ENCODE measurements around the gene DLG2.

DLG2 gene

DNA sequence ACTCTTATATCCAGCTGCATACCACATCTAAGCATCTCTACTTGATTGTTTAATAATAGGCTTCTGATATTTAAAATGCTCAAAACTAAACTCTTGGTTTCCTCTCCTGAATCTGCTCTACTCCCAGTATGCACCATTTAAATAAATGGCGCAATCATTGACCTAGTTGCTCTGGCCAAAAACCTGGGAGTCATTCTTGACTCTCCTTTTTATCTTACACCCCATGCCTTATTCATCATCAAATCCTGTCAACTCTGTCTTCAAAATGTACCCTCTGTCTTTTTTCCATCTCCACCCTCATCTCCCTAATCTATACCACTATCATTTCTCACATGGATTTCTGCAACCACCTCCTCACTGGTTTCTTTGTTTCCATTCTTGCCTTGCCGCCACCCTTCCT lies 1941.4 kb downstream of the DLG2 start:
- DNase-seq, result no peak

DNA sequence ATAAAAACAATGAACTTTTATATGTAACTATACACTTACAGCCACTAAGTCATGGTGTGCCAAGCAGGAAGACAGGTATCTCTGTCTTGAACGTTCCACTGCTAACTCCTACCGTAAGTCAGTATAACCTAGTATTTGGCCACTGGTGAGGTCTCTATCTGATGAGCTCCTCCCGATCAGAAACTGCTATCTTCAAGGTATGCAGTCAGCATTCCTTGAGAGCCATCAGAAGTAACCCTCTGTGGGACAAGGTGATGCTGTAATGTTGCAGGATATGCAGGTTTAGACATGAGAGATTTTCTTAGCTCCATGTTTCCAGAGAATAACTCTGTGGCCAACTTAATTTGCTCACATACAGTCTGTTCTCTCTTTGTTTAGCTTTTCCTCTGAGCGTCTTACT lies 1943.1 kb downstream of the DLG2 start:
- no peak for DNase-seq

DNA sequence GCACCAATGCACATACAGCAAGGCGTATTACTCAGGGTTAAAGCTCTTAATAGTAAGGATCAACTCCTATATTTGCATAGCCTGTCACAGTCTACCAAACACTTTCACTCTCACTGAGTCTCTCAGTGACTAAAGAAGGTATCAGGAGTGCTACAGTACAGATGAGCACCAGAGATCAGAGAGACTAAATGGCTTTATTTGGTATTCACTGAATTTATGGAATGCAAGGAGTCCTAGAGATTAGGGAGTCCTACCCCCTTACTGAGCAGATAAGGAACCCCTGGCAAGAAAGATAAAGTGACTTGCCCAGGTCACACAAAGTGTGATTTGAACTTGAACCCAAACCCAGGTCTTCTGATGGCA lies 1944.6 kb downstream of the DLG2 start:
- DNase-seq, result no peak

DNA sequence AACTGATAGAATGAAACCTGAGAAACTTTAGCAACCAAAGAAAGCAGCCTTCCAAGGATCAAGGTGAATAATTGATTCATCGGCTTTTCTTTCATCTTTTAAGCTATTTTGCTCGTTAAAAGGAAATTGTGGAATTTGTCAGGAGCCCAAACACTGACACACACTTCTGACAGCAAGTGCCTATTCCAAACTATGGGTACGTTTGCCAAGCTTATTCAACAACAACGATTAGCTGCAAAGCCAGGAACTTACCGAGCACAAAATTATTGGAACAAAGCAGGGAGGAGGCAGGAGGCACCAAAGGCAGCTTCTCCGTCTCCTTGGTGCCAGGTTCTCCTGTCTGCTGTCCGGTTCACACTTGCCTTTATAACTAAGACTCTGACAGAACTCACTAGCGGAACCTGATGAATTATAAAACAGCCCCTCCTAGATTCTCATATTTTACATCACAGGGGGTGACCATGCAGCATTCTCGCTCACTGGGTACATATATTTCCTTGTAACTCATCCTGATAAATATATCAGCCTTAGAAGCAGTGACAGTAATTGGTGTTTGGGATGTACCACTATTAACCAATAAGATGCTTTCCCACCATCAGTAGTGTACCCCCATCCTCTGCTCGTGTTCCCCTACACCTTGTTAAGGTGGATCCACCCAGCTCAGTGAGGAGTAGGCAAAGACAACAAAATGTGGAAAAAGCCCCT lies 1945.1 kb downstream of the DLG2 start:
- DNase-seq, result peak; percentile 39

DNA sequence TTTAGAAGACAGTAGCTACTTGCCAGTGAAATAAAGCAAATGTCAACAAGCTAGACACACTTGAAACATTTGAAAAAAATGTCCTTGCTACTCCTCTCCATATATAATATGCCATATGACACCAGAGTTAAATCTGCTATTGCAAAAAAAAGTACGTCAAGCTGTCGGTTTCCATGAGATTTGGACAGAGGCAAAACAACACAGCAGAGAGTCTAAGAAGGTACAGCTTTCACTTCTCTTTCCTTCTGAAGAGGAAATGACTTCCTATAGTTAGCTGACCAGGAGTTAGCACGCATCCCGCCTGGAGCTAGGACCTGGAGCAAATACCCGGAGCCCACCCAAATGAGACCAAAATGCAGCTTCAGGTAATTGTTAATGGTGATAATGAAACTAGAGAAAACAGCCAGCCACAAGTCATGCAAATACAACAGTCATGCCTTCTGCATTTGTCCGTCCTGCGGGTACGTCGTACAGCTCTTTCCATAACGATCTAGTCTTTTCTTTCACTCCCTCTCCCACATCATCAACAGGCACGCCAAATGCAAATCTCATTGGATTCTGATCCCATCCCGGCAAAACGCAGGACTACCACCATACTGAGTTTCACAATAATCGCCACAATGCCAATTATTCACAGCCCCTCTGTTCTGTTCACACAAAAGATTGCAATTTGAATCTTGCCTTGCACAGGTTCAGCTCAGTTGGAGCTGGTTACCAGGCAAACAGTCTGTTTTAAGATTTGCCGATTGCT lies 1945.9 kb downstream of the DLG2 start:
- peak; percentile 65 for DNase-seq

DNA sequence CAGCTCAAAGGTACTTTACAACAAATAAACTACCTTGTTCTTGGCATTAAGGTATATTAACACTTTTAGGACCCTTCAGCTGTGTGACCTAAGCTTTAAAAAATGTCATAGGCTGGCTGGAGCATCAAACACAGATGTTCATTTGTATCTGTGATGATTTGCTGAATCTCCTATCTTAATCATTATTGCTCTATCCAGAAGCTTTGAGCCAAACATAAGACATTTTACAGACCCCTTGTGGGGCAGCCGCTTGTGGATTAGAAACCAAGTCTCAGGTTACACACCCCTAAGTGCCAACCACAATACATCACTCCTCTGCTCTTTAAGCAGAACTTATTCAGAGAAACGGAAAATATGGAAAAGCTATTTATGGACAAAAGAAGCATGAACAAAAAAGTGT lies 1946.8 kb downstream of the DLG2 start:
- DNase-seq, result peak; percentile 57

DNA sequence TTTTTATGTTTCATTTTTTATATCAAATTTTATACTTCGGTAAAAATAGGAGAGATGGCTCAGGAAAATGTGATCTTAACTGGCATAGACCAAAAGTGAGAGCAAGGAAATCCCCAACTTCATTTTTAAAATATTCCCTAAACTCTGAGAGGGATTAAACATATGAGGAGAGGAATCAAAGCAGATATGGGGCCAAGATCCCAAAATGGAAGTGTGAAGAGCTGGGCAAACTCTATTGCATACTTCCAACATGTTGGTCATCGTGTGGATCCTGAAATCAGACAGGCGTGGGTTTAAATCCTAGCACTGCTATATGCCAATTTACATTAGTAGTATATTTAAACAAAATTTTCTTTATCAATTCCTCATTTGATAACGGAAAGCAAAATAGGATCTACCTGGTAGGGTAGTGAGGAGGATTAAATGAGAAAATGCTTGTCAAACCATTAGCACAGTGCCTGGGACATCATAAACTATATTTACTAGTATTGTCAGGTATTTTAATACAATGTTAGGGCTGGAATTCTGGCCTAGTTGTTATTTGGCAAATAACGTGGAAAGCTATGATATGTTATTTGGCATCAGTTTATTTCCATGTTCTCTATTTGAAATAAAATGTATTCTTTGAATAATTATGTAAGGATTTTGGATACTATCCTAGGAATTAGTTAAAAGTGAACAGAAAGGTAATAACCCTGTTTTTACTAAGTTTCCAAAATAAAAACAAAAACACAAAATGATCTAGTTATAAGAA lies 1948.1 kb downstream of the DLG2 start:
- DNase-seq, result no peak

DNA sequence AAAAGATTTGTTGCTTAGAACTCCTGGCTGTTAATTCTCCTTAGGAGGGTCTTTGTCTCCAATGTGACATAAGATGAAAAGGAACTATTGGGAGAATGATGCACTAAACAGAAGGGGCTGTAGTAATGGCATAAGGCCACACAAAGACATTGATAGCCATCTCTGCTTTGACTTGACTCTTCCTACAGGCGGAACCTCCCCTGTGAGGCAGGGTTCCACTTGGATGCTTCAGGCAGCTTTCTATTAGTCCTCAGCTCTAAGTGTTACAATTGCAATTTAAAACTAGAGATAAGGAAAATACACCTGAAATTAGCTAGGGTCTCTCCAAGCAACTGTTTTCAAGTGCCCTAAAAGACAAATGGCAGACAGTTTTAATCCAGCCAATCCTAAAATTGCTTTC lies 1949.4 kb downstream of the DLG2 start:
- no peak for DNase-seq

DNA sequence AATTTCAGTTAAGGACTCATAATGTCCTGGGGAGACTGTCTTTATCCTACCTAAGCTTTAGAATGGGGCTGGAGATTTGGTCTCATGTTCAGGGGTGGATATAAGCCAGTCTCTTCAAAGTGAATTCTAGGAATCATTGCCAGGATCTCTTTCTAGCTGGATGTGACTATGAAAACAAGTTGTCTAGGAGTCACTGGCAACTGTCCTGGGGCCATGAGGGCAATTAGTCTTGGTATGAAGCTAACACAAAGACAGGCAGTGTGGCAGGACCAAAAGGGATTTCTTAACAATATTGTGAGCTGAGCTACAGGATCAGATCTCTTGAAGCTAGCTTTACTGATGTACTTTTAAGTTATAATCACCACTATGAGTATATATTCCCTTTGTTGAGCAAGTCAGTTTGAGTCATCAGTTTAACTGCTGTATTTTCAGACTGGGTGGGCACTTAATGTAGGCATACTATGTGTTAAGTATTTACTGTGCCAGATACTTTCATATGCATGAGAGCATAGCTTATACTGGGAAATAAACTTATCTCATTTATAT lies 1951.0 kb downstream of the DLG2 start:
- DNase-seq, result no peak

DNA sequence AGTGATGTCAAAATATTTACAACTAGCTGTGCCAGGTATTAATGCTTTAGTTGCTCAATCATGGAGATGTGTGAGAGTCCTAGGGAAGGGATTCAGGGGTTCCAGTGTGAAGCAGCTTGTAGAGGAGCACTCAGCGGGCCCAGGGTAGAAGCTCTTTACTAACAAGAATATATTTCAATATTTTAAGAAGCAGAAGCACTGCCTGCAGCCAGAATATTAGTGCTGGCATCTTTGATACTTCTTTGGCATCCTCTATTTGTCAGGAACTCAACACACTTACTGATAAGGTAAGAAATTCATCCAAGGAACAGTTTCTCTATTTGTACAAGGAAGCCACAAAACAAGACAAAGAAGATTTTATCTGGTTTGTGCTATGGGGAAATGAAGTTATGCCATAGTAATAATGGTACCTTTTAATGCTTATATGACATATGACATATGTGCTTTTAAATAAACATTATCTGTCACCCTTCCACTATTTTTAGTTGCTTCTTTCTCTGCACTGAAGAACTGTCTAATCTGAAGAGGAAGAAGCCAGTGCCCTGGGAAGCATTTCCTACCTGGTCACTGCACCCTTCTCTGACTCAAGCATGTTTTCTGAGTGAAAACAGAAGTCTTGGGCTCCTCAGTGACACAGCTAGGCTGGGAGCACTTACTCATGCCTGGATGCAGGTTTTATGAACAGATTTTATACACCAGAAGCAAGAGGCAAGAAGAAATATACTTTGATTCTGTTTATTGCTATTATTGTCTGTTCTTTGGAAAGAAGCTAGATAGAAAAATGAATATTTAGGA lies 1952.8 kb downstream of the DLG2 start:
- DNase-seq, result no peak

DNA sequence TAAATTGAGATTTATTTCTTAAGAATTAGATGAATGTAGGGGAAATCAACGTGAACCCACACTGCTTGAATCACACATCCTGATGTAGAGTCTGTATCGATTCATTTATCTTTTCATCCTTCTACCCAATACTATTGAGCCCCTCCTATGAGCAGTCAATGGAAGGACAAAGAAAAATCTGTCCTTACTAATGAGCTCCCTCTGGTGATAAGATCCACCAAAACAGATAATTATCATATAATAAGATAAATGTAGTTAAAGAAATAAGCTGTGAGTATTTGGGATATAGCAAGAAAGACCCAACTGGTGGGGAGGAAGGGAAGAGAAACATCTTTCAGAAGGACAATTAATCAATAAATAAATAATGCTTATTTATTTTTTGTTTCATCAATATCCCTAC lies 1955.9 kb downstream of the DLG2 start:
- DNase-seq, result no peak

DNA sequence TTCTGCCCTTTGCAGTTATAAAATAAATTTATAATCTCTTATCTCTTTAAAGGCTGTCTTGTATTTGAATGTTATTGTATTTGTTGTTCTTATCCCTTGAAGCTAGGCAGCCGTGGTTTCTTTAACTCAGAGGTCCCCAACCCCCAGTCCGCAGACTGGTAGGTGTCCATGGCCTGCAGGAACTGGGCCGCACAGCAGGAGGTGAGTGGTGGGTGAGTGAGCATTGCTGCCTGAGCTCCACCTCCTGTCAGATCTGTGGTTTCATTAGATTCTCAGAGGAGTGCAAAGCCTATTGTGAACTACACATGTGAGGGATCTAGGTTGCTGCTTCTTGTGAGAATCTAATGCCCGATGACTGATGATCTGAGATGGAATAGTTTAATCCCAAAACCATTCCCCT lies 1961.0 kb downstream of the DLG2 start:
- DNase-seq, result peak; percentile 78

DNA sequence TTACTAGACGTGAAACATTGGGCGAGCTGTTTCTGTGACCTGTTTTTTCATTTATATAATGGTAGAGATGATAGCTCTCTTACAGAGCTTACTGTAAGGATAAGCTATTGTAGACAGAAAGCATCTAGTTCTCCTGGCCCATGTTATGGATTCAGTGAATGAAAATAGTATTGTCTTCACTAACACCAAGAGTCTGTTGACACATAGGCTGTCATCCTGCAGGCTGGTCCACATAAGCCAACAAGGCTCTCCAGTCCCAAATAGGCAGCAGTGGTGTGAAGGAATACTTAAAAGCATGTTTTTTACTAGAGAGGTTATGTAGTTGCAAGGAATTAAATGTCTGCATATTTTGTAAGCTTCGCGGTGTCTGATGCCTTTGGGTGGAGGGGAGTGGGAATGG lies 1963.2 kb downstream of the DLG2 start:
- no peak for DNase-seq

DNA sequence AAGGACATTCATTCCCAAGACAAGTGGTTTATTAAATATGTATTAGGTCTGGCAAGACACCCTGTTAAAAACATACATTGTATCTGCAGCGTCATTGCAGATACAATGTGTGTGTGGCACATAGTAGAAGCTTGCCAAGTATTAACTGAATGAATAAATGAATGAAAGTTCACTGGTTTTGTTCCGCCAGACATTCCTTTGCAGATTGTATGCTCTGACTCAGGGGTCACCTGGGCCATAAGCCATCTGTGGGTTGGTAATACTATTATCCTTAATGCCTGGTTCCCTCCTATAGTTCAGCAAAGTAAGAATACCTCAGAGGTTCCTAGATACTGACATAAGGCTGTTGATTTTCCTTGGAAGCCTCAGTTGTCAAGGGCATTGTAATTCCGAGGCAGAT lies 1963.7 kb downstream of the DLG2 start:
- DNase-seq, result no peak

DNA sequence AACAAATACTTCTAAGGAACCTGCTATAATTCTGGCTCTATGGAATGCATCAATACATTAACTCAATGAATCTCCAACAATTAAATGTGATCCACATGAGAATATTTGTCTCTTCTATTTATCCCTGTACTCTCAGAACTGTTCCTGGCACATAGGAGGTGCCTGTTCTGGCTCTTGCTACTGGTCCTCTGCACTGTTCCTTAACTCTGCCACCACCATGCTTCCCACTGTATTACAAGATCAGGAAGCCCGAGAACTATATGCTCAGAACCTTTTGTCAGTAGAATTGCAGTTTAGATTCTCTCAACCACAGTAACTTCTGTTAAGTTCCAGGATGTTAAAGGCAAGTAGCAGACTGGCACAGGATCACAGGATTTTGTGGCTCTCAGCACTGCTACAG lies 1964.7 kb downstream of the DLG2 start:
- no peak for DNase-seq

DNA sequence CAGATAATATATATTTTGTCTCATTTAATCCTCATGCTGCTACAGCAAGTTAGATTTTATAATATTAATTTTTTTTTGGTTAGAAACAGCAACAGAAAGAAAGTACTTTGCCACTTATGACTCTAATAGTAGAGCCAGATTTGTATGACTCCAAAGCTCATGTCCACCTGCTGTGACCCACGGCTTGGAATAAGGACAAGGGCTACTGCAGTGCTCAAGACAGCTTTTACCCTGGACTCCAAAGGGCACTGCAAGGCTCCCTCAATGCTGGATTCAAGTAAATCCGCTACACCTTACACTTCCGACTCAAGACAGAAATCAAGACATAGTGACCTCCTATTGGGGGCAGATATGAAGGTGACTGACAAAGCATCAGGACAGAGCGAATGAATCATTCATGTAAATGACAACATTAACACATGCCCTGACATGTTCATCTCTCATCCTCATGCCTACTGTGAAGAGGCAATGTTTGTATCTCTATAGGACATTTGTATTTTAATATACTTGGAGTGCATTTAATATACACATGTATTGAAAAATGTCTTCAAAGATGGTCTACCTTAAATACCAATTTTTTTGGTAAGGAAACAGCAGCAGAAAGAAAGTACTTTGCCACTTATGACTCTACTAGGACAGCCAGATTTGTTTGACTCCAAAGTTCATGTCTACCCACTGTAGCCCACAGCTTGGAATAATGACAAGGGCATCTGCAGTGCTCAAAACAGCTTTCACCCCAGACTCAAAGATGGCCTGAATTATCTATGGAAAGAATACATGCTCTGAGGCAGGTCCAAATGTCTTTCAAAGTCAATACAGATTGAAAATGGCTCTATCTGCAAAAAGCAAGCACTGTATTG lies 1965.4 kb downstream of the DLG2 start:
- DNase-seq, result no peak

DNA sequence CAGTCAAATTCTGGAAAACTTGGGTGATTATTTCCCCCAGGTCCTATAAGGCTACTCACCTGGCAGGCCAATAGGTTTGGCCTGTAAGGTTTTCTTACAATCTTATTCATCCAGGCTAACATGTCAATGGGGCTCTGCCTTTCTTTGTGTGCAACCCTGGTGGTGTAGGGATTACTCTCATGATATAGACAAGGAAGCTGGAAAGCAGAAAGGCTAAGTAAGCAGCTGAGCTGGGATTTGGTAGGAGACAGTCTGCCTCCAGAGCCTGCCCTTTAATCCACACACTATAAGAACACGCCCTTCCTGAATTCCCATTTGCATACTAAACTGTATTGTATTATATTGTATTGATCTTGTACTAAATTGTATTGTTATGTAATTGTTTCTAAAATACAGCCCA lies 1967.7 kb downstream of the DLG2 start:
- no peak for DNase-seq

DNA sequence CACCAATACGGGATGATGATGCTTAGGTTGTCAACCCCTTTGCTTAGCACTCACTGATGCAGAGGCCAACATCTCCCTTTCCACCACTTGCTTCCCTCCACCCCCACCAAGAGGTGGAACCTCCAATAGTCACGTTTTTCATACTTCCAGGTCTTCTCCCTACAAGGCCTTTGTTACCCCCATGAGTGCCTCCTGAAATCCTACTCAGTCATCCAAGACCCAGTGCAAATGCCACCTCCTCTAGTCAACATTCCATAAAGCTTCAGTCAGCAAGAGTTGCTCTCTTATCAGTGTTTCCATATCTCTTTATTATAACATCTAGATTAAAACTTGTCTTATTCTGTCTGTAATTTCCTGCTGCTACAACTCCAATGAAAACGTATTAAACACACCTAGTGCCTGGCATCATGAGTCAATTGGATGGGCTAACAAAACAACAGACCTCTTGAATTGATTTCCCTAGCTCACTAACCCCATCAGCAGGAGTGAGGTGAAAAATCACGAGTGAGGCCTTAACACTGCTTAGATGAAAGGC lies 1970.3 kb downstream of the DLG2 start:
- no peak for DNase-seq

DNA sequence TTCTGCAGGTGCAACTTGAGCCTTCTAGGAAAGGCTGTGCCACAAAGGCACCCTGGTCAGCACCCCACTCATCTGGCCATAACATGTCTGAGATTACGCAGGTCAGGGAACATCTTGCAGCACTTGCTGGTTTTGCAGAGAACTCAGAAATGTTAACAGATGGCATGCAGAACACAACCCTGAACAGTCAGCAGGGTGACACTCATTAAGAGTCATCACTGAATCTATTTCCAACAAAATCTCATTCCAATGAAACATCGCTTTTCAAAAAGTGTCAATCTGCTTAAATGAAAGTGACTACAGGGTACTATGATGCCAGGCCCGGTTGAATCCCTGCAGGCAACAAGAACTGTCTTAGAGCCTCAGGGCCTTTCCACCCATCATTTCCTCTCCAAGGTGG lies 1971.2 kb downstream of the DLG2 start:
- no peak for DNase-seq

DNA sequence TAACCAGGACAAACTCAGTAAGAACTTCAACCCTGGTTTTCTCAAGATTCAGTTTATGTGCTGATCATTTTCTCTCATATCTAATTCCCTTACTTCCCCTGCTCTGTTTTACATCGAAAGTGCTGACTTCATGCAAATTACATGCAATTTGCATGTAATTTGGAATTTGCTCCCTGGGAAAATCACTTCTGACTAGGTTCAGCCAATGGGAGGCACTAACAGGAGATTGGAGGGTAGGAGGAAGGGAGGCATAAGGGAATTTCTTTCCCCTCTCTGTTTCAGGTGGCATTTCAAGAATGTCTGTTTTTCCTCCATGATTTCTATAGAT lies 1977.7 kb downstream of the DLG2 start:
- no peak for DNase-seq

DNA sequence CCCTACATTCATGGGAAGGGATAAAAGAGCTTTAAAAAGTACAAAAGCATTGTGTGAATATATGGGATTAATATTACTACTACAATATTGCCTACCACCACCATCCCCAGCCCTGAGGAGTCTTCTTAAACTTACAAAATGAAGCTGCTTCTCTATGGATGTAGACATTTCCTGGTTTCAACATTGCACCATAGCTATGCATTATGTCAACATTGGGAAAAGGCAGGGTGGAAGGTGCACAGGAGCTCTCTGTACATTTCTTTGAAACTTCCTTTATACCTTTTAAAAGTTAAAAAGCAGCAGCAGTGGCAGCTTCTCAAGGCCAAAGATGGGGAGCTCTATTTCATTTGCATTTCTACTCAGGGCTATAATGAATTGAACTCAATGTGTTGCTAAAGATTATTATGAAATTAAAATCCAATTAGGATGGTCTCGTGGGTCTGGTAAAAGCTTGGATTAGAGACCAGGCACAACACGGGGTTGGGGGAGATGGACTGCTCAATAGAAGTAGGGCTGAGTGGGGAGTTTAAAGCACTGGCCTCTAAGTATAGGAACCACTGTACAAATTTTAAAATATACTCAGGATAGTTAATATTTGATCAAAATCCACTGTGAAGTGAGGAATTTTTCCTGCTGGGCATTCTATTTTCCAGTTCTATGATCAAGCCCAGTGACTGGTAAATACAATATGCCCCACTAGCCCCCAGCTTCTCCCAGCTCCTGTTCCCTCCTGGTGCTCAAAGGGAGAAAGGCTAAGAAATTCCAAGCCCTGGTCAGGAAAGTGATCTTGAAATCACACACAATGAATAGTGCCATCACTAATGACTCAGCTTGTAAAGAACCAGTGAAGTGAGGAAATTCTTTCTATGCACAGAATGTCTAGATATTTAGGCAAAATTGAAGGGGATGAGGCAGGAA lies 1978.3 kb downstream of the DLG2 start:
- DNase-seq, result peak; percentile 72
